DMS53 treated with DMSO at 0.1 percent for 48 hours (cell line): ENCODE data around the gene POU3F3.

Experiments
- DNase-seq: peaks from one replicate; lab custom pipeline; 2025; ENCODE audit not compliant: unreplicated experiment; lab: John Stamatoyannopoulos, UW

POU3F3 gene

DNA sequence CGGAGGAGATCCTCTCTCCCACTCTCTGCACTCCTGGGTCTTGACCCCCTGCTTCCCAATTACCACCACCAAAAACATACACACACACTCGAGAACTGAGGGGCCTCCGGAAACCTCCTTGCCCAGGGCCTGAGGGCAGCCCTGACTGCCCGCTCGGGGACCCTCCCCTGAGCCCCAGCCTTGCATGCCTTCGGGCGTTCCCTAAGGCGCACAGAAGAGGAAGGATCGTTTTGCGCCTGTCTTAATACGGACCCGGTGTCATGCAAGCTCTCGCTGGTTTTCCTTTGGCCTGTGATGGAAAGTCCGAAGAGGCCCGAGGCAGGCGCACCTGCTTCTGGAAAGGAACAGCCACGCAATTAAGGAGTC, 19.8 kb downstream of the POU3F3 start:
- no peak for DNase-seq

DNA sequence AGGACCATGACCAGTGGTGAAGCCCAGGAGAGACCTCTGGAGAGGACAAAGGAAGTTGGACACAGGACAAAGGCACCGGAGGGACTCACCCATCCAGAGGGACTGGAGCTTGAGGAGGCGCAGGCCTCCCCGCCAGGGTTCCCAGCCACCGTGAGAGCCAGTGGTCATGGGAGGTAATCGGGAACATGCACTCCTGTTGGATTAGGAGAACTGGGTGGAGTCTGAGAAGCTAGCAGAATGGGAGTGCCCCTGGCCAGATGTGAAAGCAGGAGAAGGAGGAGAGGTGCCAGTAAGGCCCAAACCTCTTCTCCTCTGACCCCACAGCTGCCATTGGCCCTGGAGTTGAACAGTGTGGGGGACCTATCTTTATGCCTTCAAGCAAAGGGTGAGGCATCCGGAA, 20.3 kb downstream of the POU3F3 start:
- DNase-seq = no peak

DNA sequence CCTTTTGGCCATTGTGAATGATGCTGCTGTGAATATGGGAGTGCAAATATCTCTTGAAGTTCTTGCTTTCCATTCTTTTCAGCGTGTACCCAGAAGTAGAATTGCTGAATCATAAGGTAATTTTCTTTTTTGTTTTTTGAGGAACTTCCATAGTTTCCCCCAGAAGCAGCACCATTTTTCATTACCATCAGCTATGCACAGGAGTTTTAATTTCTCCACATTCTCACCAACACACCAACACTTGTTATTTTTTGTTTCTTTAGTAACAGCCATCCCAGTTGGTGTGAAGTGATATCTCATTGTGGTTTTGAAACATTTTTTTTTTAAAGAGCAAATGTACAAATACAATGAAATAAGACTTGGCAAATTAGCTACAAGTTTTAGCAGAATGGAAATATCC, 21.3 kb downstream of the POU3F3 start:
- no peak for DNase-seq

DNA sequence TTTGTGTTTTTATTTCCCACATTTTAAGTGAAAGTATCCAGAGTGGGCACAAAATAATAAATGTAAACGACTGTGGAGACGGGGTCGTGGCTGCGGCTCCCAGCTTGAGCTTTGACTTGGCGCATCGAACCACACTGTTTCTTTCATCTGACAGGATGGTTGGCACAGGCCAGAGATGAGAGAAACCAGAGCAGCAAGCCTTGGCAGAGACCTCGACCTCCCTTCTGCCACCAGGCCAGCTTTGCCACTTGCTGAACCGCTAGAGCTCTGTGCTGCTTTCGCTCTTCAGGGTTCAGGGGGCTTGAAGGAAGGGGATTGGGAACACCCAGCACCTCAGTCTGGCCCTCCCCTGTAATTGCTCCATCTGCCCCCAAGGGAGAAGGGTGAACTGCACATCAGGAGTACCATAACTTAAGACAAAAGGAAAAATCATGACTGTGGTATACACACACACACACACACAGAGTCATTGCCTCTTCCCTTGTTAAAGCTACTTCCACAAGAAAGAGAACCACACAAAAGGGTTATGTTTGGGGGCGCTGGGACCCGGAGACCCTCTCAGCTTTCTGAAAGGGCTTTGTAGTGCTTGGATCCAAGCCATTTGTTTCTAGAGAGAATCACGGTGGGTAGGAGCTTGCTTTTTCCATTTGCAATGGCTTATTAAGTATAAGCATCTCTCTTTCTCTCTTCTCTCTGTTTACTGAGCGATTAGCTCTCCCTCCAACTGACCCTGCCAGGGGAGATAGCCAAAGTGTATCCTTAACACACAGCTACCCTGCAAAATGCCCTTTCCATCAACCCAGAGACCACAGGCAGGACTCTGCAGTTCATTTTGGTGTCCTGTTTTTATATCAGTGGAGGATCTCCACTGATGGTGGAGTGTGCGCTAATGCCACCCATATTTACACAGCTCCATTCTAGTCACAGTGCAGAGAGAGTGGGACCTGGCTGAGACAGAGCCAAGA, 23.0 kb downstream of the POU3F3 start:
- DNase-seq = no peak

DNA sequence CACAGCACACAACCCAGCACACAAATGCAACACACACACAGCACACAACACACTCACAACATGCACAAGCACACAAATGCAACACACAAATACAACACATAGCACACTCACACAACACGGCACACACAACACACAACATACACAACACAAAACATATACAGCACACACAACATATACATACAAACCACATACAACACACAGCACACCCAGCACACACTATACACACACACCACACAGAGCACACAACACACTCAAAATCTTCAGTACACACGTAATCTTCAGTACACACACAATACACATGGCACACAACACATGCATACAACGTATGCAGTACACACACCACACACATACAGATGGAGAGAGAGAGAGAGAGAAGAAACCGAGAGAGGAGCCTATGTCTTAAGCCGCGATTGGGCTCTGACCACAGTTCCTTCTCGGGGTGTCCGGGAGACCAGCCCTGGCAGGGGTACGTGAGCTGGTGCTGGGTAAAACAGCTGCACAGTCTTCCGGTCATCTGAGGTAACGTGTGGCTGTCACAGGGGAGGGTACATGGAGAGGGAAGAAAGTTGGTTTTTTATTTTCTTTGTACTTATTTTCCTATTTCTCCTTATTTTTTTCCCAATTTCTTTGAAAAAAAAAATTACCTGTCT, 25.1 kb downstream of the POU3F3 start:
- DNase-seq = no peak

DNA sequence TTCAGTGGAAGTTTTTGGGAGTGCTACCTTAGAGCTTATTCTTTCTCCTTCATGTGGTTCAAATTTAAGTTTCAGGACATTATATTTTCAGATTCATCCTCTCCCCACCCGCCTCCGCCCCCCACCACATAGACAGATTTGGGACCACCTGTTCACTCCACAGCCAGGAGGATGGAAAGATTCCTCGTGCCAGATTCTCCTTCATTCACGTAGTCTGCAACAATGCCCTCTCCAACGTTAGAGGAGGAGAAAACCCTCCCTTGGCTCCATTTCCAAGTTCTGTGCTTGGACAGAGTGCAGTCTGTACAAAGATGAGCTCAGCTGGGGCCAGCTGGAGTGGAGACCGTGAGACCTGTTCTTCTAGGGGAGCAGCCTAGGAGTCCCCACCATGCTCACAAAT, 26.2 kb downstream of the POU3F3 start:
- no peak for DNase-seq

DNA sequence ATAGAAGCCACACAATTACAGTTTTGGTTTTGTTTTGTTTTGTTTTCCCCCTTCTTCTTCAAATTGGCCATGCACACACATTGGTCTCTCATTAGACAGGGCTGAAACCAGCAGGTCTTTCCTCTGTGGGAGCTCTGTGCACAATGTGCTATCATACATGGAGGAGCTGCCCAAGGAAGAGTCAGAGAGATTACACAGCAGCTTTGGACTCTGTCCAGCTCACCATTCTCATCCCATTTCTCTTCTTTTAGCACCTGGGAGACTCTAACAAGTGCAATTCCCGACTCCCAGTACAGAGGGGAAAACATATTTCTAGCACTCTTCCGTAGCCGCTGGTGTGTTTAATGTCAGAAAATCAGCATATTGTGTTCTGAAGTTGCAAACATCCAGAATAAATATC, 29.4 kb downstream of the POU3F3 start:
- no peak for DNase-seq

DNA sequence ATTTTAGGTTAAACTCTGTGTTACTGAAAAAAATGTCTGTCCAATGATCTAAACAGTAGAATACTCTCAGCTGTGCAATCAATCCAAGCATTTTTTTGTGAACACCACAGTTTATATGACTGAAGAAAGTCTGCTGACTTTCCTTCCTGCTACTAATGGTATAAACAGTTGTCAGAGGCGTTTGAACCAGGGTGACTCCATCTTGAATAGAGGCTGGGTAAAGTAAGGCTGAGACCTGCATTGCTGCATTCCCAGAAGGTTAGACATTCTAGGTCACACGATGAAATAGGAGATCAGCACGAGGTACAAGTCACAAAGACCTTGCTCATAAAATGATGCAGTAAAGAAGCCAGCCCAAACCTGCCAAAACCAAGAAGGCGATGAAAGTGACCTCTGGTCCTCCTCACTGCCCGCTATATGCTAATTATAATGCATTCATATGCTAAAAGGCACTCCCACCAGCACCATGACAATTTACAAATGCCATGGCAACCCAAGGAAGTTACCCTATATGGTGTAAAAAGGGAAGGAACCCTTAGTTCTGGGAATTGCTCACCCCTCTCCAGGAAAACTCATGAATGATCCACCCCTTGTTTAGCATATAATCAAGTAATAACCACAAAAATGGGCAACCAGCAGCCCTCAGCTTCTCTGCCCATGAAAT, 31.3 kb downstream of the POU3F3 start:
- DNase-seq = no peak

DNA sequence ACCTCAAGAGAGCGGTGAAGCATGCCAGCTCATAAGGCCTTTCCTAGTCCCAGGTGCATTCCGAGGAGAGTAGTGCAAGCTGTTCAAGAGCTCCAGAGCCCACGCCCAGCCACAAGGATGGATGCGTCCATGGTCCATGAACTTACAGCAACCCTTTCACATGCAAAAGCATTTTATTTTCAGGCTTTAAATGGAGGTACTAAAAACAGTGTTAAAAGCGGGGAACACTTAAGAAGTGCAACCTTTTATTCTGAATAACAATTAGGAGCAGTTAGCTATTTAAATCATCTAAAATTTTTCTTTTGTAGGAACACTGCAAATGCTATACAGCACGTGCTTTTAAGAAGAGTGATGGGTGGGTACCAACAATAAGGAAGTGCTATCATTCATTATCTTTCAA, 33.8 kb downstream of the POU3F3 start:
- no peak for DNase-seq

DNA sequence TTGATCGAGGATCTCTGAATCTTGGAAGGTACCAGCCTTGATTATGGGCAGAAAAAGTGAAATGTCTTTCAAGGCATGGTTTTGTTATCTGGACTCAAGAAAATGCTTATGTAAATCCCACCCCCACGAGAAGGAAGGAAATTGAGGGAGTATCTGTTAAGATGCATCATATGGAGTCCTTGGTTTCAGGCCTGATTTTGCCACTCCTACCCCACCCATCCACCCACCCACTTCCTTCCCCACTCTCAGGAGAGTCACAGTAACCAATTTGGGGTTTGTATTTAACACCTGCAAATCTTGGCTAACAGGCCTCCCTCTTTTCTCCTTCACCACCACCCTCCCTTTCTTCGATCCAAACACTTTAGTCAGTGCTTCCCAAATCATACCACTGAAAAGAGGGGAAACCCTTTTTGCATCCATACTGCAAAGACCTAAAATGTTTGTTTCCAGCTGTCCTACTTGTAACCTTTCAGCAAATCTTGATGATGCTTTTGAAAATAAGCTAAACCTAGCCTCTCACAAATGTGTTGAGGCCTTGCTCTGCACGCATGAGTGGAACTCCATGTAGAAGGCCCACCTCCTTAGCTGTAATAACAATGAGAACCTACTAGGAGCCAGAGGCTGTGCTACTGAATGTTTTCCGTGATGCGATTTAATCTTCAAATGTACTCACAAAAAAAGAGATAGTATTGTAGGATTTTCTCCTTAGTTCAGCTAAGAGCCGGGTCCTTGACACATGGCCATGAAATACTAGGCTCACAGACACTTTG, 34.8 kb downstream of the POU3F3 start:
- DNase-seq = no peak

DNA sequence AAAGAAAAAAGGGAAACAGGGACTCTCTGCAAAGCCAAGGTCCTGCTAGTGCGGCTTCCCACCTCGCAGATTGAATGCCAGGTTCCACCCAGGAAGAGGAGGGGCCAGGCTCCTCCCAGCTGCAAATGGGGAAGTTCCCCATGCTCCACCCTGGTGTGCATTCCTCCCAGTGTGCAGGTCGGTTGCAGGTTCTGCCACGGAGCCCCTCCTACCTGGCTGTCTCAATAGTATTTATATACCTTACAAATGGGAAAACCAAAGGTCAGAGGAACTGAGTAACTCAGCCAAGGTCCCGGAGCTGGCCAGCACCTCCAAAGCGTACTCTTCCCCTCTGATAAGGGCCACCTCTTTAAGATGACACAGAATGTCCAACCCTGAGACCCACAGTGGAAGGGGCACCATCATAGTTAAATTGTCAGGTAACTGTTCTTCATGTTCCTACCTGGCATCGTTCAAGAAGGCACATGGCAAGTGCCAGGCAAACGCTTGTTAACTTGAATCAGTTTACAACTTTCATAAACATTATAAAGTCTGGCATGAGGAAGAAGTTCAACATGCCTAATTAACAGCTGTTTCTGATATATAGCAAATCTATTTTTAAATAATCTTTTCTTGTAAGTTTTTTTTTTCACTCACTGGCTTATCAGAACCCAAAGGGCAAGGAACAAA, 35.5 kb downstream of the POU3F3 start:
- no peak for DNase-seq

DNA sequence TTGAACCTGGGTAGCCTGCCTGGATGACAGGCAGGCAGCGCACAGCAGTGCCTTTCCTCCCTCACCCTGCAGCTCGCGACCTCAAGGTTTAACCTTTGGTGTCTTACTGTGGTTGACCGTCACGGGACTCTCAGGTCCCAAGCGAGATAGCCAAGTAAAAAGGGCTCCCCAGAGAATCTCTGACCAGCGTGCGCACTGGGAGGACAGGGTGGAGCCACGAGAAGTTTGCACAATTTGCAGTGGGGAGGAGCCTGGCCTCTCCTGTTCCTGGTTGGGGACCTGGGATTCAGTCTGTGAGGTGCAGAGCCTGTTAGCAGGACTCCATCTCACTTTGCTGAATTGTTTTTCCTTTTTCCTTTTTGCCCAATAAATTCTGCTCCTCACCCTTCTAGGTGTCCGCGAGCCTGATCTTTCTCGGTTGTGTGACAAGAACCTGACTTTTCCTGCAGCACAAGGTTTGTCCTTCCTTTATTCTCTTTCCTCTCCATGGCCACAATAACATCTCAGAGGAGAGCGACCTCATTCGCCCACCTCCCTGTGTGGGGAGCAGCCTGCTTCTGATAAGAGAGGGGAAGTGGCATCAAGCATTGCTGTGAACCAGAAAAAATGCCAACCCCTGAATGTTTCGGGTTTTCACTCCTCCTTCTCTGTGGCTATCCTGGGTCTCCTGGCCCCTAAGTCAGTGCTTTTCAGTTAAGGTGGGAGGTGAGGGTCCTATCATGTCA, 36.2 kb downstream of the POU3F3 start:
- no peak for DNase-seq

DNA sequence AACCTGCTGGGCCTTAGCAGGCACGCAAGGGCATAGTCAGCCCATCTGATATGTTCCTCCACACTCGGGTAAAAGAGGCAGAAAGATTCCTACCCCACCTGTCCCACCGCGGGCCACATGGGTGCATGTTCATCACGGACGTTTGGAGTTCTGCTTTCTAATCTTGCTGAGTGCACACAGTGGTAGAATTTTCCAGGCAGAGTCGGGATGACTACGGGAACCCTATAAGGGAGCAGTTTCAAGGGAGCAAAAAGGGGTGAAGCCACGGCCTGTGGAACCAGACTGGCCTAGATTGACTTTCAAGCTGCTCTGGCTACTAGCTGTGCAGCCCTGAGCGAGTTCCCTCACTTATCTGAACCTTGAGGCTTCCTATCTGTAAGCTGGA, 36.8 kb downstream of the POU3F3 start:
- no peak for DNase-seq

DNA sequence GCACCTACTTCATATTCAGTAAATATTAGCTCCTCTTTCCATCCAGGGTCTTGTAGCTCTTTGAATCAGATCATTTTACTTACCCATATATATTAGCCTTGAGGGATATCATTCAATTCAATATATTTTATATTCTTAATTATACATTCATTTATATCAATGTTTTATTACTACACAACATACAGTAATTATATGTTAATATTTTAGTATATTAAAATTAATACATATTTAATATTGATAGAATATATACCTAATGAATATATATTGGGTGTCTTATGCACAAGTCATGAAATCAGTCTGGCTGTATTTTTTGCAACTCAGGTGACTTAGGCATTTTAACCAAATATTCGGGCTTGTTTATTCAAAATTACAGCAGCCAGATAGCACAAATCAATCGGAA, 37.2 kb downstream of the POU3F3 start:
- DNase-seq = no peak

DNA sequence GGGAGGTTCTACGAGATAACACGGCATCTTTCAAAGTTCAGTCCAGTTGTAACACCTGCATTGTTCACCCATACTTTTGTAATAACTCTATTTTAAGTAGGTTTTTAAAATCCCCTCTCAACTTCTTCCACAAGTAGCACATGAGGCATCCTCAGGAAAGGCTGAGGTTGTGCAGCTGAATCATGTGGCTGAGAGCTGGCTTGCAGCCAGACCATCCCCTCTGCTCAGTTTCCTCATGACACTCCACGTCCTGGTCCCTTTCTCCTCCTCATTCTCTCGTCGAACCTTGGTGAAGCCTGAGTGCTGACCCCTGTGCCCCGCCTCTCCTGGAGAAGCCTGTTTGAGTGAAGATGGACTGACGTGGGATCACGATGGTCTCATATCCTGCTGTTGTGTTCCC, 42.5 kb downstream of the POU3F3 start:
- DNase-seq = no peak

DNA sequence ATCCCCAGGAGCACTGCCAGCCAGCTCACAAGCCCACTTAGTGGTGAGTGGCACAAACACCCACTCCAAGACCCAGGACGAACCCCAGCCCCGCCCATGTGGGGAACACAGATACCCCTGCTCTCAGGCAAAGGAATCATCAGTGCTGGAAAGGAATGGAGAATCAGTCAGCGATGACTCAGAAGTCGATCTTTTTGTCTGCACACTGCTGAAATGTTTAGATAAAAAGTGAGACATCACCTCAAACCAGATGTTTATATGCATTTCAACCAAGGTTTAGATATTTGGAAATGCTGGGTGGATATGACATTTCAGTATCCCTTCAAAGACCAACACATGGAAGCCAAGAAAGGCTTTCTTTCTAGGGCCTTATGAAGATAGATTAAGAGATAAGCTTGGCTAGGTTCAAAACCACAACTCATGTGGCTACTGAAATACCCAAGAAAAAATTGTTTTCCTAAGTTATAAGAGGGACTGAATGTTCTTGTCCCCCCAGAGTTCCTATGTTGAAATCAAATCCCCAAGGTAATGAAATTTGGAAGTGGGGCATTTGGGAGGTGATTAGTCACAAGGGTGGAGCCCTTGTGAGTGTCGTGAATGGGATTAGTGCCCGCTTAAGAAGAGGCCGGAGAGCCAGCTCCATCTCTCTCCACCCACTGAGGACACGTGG, 43.7 kb downstream of the POU3F3 start:
- no peak for DNase-seq

DNA sequence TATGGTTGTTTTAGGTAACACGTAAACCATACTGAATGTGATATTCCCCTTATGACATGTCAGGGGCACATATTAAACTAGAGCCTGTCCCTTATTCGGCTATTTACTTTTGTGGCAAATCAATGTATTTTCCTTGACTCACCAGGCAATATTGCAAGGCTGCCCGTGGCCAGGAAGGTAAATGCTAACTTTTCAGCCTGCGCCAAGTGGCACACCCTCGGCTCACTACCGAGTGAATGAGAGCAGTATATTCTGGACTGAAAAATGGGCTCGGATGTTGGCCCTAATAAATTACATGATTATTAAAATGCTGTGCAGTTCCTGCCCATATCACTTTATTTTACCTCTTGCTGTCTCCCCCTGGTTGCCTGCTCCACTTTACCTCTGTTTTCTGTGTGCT, 46.7 kb downstream of the POU3F3 start:
- DNase-seq = no peak

DNA sequence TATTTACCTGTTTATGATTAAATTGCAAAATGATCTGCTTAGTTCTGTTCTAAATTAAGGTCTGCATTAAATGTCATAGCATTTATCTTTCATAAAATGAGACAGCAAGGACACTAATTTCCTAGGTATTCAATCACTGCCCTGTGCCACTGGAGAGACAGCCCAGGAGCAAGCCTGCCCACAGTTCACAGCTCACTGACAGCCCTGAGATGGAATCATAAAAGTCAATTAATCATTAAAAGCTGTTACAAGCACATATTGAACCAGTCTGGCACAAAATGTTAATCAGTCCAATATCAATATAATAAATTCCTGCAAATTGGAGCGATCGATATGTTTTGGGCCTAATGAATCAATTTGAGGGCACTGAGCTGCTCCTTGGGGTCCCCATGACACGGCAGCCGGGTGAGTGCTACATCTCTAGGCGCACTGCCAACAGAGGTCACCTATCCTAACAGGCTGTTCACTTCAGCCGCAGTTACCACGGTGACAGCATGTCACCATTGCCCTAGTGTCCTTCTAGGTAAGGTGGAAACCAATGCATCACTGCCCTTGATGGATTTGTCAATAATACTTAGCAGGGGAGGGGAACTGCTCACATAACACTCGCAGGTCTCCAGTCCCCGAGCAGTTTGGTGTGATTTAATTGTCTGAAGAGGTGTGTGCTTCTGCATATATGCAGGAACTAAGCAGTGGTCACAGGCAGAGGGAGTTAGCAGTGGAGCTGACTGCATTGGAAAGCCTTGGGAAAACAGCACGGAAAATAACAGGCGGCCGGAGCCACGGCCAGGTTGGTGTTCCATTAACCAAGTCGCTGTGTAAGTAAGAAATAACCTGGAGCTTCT, 47.3 kb downstream of the POU3F3 start:
- no peak for DNase-seq

DNA sequence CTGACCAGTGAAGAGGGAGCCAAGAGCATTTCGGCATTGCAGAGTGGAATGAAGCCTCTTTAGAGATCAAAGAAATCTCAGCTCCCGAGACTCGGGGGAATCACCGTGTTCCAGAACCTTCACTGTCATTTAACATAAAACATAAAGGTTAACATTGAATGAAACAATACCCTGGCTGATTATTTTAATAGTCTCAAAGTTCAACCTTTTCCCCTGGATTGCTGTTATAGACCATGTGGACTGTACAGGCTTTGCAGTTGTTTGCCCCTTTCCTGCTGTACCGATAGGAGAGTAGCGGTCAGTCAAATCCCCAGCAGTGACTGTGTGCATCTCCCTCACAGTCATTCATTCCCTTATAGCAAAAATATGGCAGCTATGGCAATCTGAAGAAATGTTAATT, 48.4 kb downstream of the POU3F3 start:
- DNase-seq = no peak
